NCI-H2107 treated with DMSO at 0.1 percent for 48 hours (cell line): ENCODE measurements around the gene LYST.
A peak's percentile ranks its signal among the peaks of the same experiment; 100 is the strongest.
"Not testable (repeated sequence)": the region's sequence is repeated elsewhere in the genome, so short reads cannot be mapped to it uniquely, and the experiment has no call there.

Source experiments
- DNase-seq: peaks from one replicate; lab custom pipeline; 2025; ENCODE audit not compliant: unreplicated experiment; lab: John Stamatoyannopoulos, UW

Gene LYST

GRCh38 chr1:235823684-235824083, 43.0 kb downstream of the LYST start:
- no peak for DNase-seq

GRCh38 chr1:235822685-235823084, 44.0 kb downstream of the LYST start:
- DNase-seq = no peak

- DNase-seq = no peak
Observed at GRCh38 chr1:235821361-235821981, 45.2 kb downstream of the LYST start.

GRCh38 chr1:235820061-235820460, 46.6 kb downstream of the LYST start:
- DNase-seq = no peak

GRCh38 chr1:235818632-235819136, 48.0 kb downstream of the LYST start:
- DNase-seq = no peak

GRCh38 chr1:235817101-235817728, 49.5 kb downstream of the LYST start:
- peak; percentile 56 for DNase-seq

- no peak for DNase-seq
Observed at GRCh38 chr1:235809688-235810397, 56.9 kb downstream of the LYST start.

- DNase-seq = no peak
Observed at GRCh38 chr1:235808223-235808622, 58.5 kb downstream of the LYST start.

- no peak for DNase-seq
Observed at GRCh38 chr1:235806123-235806522, 60.6 kb downstream of the LYST start.

GRCh38 chr1:235802573-235803346, 63.9 kb downstream of the LYST start:
- peak; percentile 37 for DNase-seq

GRCh38 chr1:235799264-235799663, 67.4 kb downstream of the LYST start:
- no peak for DNase-seq

- DNase-seq = no peak
Observed at GRCh38 chr1:235791532-235792060, 75.1 kb downstream of the LYST start.

GRCh38 chr1:235790123-235790522, 76.6 kb downstream of the LYST start:
- no peak for DNase-seq

GRCh38 chr1:235786227-235786898, 80.3 kb downstream of the LYST start:
- not testable (repeated sequence) for DNase-seq

GRCh38 chr1:235784950-235785349, 81.8 kb downstream of the LYST start:
- DNase-seq = no peak

GRCh38 chr1:235783148-235783776, 83.4 kb downstream of the LYST start:
- DNase-seq = peak; percentile 47

- no peak for DNase-seq
Observed at GRCh38 chr1:235782601-235783000, 84.1 kb downstream of the LYST start.

GRCh38 chr1:235781807-235782206, 84.9 kb downstream of the LYST start:
- no peak for DNase-seq

- no peak for DNase-seq
Observed at GRCh38 chr1:235779770-235780169, 86.9 kb downstream of the LYST start.

- DNase-seq = no peak
Observed at GRCh38 chr1:235776396-235776795, 90.3 kb downstream of the LYST start.
